PC-9 (cell line): ENCODE data around the gene ADAMTS2. TPM values are rescaled to one million over a fixed set of nuclear protein-coding genes. Genes with fewer than 3 reads are reported as not detected.

Experiments used
- BruUV-seq: library from RNA; stranded (reverse); fragments of 400-500 nt; replicated peaks from 2 replicates; lab custom pipeline; 2021; lab: Mats Ljungman, UMichigan
- CTCF ChIA-PET: fragments of 300-600 bp; sonication (Branson Sonifier 250); formaldehyde crosslinking; loops from one replicate; lab custom pipeline; 2022; ENCODE audit warnings: antibody characterized with exemption; lab: Charles Lee
- POLR2A ChIA-PET: fragments of 300-600 bp; sonication (Branson Sonifier 250); formaldehyde crosslinking; loops from one replicate; lab custom pipeline; 2022; ENCODE audit warnings: antibody characterized with exemption; ENCODE audit not compliant: unreplicated experiment; lab: Charles Lee
- DNase-seq, 2 experiments: peaks; one replicate each; pipeline versions ENCODE4 v3.0.0 to v3.0.0-alpha.2; 2015 to 2022; ENCODE audit warnings: mixed read lengths in 1 of 2
- H2AFZ ChIP-seq: fragments of 200-600 bp; sonication (generic); 2 replicates; pipeline ENCODE4 v1.8.1; 2017; ENCODE audit warnings: antibody characterized with exemption
- H3F3A ChIP-seq: fragments of 200-600 bp; sonication (generic); 2 replicates; pipeline ENCODE4 v1.8.1; 2017; ENCODE audit warnings: antibody characterized with exemption, mild to moderate bottlenecking, low read depth; ENCODE audit not compliant: insufficient read depth
- H3K27ac ChIP-seq: fragments of 200-600 bp; sonication (generic); 2 replicates; pipeline ENCODE4 v1.6.1; 2016; ENCODE audit warnings: mixed run types
- H3K27me3 ChIP-seq: fragments of 200-600 bp; sonication (generic); 2 replicates; pipeline ENCODE4 v1.6.1; 2016; ENCODE audit warnings: low read depth, mixed run types; ENCODE audit not compliant: insufficient read depth
- H3K36me3 ChIP-seq: fragments of 200-600 bp; sonication (generic); 2 replicates; pipeline ENCODE4 v1.6.1; 2016; ENCODE audit warnings: low read depth, mixed run types
- H3K4me1 ChIP-seq: fragments of 200-600 bp; sonication (generic); replicated peaks from 2 replicates; pipeline ENCODE4 v1.6.1; 2016; ENCODE audit warnings: mixed run types; ENCODE audit not compliant: insufficient read depth
- H3K4me2 ChIP-seq: fragments of 200-600 bp; sonication (generic); 2 replicates; pipeline ENCODE4 v1.6.1; 2017; ENCODE audit warnings: mixed run types
- H3K4me3 ChIP-seq: fragments of 200-600 bp; sonication (generic); 2 replicates; pipeline ENCODE4 v1.6.1; 2016; ENCODE audit warnings: mixed run types
- H3K79me2 ChIP-seq: fragments of 200-600 bp; sonication (generic); 2 replicates; pipeline ENCODE4 v1.6.1; 2017; ENCODE audit warnings: low read depth, mixed run types
- H3K9me2 ChIP-seq: fragments of 200-600 bp; sonication (generic); 2 replicates; pipeline ENCODE4 v1.8.1; 2017; ENCODE audit warnings: mild to moderate bottlenecking; ENCODE audit not compliant: insufficient read depth
- H3K9me3 ChIP-seq: fragments of 200-600 bp; sonication (generic); 2 replicates; pipeline ENCODE4 v1.8.1; 2016; ENCODE audit warnings: low read depth; ENCODE audit not compliant: insufficient read depth
- H4K20me1 ChIP-seq: fragments of 200-600 bp; sonication (generic); 2 replicates; pipeline ENCODE4 v1.8.1; 2017; ENCODE audit not compliant: insufficient read depth
- EZH2 ChIP-seq: fragments of 200-600 bp; sonication (generic); IDR thresholded peaks from 2 replicates; pipeline ENCODE4 v1.8.0; 2017; ENCODE audit warnings: antibody characterized with exemption, low read depth
- intact Hi-C: fragments of 100-400 bp; cut with micrococcal nuclease; formaldehyde crosslinking; loops from one replicate; pipeline ENCODE4 v1.10.0; 2022; ENCODE audit not compliant: unreplicated experiment
- total RNA-seq: library from RNA; stranded (reverse); gene quantifications from 2 replicates; pipeline ENCODE4 v1.2.3, GENCODE V29; 2021
- TF ChIP-seq, protein P1 (sequence below): fragments of 200-600 bp; sonication (generic); conservative IDR thresholded peaks from 2 replicates; pipeline ENCODE4 v1.6.1; 2017; ENCODE audit warnings: mixed run types, antibody characterized with exemption, mild to moderate bottlenecking, moderate library complexity

ADAMTS2 gene
- total RNA-seq, 1 experiment from 2014 or later: not detected

DNA sequence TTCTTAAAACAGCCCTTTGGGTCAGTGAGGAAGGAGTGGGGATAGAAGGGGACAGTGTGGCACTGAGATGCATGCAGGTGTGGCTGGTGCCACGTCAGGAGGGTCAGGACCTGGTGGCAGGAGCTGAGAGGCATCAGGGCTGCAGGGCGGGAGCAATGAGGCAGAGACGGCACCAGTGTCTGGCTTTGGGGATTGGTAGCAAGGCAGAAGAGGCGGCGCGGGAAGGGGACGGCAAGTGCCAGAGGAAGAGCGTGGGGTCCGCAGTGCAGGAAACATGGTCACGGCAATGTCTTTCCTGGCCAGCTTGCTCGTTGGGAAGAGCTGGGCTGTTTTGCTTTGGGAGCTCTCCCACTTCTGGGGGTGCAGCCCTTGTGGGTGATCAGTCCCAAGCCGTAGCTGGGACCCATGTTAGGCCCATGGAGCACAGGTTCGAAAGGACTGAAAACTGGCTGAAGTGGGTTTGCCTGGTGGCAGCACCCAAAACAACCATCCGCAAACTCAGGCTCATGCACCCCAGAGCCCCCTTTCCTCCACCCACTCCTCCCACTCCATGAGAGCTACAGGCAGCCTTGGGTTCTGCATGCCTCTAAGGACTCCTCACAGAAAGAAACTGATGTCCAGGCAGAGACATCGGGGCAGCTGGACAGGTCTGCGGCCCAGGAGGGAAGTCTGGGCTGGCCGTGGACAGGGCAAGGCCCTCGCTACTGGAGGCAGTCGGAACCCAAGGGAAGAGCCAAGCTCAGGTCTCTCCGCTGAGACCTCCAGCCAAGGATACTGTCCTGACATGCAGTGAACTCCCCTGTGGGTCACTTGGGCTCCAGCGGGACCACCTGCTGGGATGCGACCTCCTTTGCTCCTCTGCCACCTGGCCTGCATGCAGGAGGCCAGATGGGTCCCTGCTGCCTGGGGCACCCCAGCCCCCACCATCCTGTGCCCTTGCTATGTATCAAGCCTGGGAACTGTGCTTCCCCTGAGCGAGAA, 180.6 kb downstream of the ADAMTS2 start:
- no peak overlapping the region for H3K4me2 ChIP-seq
- H3K9me3 ChIP-seq: no peaks in the 10 kb centered on the region; the same call in 1 of the 2 replicates
- H3K27ac ChIP-seq: no peak overlapping the region
- TF ChIP-seq, protein P1, sequence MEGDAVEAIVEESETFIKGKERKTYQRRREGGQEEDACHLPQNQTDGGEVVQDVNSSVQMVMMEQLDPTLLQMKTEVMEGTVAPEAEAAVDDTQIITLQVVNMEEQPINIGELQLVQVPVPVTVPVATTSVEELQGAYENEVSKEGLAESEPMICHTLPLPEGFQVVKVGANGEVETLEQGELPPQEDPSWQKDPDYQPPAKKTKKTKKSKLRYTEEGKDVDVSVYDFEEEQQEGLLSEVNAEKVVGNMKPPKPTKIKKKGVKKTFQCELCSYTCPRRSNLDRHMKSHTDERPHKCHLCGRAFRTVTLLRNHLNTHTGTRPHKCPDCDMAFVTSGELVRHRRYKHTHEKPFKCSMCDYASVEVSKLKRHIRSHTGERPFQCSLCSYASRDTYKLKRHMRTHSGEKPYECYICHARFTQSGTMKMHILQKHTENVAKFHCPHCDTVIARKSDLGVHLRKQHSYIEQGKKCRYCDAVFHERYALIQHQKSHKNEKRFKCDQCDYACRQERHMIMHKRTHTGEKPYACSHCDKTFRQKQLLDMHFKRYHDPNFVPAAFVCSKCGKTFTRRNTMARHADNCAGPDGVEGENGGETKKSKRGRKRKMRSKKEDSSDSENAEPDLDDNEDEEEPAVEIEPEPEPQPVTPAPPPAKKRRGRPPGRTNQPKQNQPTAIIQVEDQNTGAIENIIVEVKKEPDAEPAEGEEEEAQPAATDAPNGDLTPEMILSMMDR: no peak
- TF ChIP-seq EZH2: no peak
- no peaks in the 10 kb centered on the region for H3K9me2 ChIP-seq
- H3K4me1 ChIP-seq: no peaks in the 10 kb centered on the region
- peaks cover 89% of the 10 kb centered on the region for H3K27me3 ChIP-seq
- BruUV-seq: no TSS peak
- POLR2A ChIA-PET: interaction anchor here (0.7 kb wide), 1 partner anchor 433 kb away, joined by 3 read pairs; no protein-coding TSS in a partner anchor
- H2AFZ ChIP-seq: no peak overlapping the region
- intact Hi-C loops: loop anchor here (5.0 to 10.0 kb wide), 2 partner anchors 430 to 577 kb away; partner anchors contain the start of gene ZNF354A
- H4K20me1 ChIP-seq: no peaks in the 10 kb centered on the region
- no peaks in the 10 kb centered on the region for H3K36me3 ChIP-seq
- no peak for DNase-seq
- CTCF ChIA-PET: no interaction called here
- H3K4me3 ChIP-seq: no peak overlapping the region
- H3K79me2 ChIP-seq: no peaks in the 10 kb centered on the region
- H3F3A ChIP-seq: no peaks in the 10 kb centered on the region

DNA sequence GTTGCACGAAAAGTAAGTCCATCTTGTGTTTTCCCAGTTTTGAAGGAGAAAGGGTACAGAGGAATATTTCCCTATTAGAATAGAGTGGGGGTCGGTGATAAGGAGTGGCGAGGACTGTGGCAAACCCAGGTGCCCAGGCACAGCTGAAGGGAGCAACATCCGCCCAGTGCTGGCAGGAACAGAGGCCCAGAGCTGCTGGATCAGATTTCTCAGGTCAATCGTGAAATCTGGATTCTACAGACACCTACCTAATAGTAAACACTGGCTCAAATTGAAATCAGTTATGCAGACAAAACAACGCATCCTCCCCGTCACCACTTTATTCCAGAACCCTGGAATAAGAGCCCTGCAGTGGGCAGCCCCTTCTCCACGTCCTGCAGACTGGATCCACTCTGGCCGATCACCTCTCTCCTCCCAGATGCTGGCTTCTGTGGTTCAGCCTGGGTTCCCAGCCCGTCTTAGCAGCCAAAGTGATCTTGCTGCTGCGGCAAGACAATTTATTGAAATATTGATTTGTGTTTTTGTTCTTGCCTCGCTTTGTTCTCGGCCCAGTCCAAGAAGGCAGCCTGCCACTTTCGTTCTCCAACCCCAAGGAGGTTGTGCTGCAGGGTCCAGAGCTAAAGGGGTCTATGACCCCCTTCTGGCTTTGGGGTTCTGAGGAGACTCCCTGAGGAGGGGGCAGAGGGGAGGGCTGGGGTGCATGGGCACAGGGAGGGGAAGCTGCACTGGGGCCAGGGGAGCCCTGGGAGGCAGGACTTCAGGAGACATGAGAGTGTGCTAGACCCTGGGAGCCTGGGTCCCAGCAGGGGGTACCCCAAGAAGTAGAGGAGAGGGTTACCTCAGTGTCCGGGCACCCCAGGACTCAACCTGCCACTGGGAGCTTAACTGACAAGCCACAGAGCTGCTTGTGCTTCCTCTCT, 181.8 kb downstream of the ADAMTS2 start:
- CTCF ChIA-PET: no interaction called here
- TF ChIP-seq EZH2: no peak
- TF ChIP-seq, protein P1: no peak
- POLR2A ChIA-PET: no interaction called here
- Histone ChIP-seq H3K4me3 (no peak overlapping the region), H3K9me2 (no peaks in the 10 kb centered on the region), H2AFZ (no peak overlapping the region), H3F3A (no peaks in the 10 kb centered on the region), H3K79me2 (no peaks in the 10 kb centered on the region), H4K20me1 (no peaks in the 10 kb centered on the region), H3K9me3 (no peaks in the 10 kb centered on the region; the same call in 1 of the 2 replicates), H3K4me2 (no peak overlapping the region), H3K4me1 (no peaks in the 10 kb centered on the region), H3K36me3 (no peaks in the 10 kb centered on the region), H3K27me3 (peaks cover 91% of the 10 kb centered on the region), H3K27ac (no peak overlapping the region)
- DNase-seq: no peak
- intact Hi-C loops: loop anchor here (5.0 to 10.0 kb wide), 2 partner anchors 429 to 576 kb away; partner anchors contain the start of gene ZNF354A
- BruUV-seq: no TSS peak
